H1 (cell line): ENCODE measurements around the gene TEDC1. TPM values are rescaled to one million over a fixed set of nuclear protein-coding genes. Genes with fewer than 3 reads are reported as not detected.

Experiments used
- CTCF ChIA-PET: fragments of 300-600 bp; sonication (Branson Sonifier 250); formaldehyde crosslinking; loops from one replicate; lab custom pipeline; 2021; ENCODE audit not compliant: partially characterized antibody; lab: Charles Lee
- POLR2A ChIA-PET: fragments of 300-600 bp; sonication (Branson Sonifier 250); formaldehyde crosslinking; loops from one replicate; lab custom pipeline; 2021; ENCODE audit warnings: inconsistent platforms; ENCODE audit not compliant: partially characterized antibody; lab: Charles Lee
- DNase-seq, 2 experiments: peaks; one replicate each; pipeline versions ENCODE4 v3.0.0 to v3.0.0-alpha.2; 2010 to 2022; ENCODE audit warnings: low spot score in 2 of 2, low read depth in 1 of 2, mixed read lengths in 1 of 2
- FAIRE-seq: peaks from 2 replicates; lab custom pipeline; 2011; peaks lifted over from hg19 to GRCh38; lab: Jason Lieb, UNC
- H2AFZ ChIP-seq: 2 replicates; pipeline ENCODE4 v1.8.1; 2012; ENCODE audit warnings: low read length, inconsistent platforms
- H2AK5ac ChIP-seq: 2 replicates; pipeline ENCODE4 v1.6.1; 2013; ENCODE audit warnings: low read depth, low read length
- H2BK120ac ChIP-seq: replicated peaks from 2 replicates; pipeline ENCODE3; 2013; ENCODE audit warnings: low read depth, low read length, inconsistent platforms
- H2BK12ac ChIP-seq: 2 replicates; pipeline ENCODE4 v1.6.1; 2013; ENCODE audit warnings: low read depth, low read length
- H2BK15ac ChIP-seq: 2 replicates; pipeline ENCODE4 v1.6.1; 2013; ENCODE audit warnings: low read length
- H2BK20ac ChIP-seq: 2 replicates; pipeline ENCODE4 v1.6.1; 2013; ENCODE audit warnings: low read length
- H2BK5ac ChIP-seq: 2 replicates; pipeline ENCODE4 v1.6.1; 2013; ENCODE audit warnings: low read depth, low read length
- H3K14ac ChIP-seq: 2 replicates; pipeline ENCODE4 v1.6.1; 2013; ENCODE audit warnings: inconsistent platforms; ENCODE audit not compliant: insufficient read length
- H3K18ac ChIP-seq: 2 replicates; pipeline ENCODE4 v1.6.1; 2013; ENCODE audit warnings: low read length; ENCODE audit errors: extremely low read depth
- H3K23ac ChIP-seq: 2 replicates; pipeline ENCODE4 v1.6.1; 2013; ENCODE audit warnings: inconsistent platforms; ENCODE audit not compliant: insufficient read length
- H3K23me2 ChIP-seq: 2 replicates; pipeline ENCODE4 v1.6.1; 2013; ENCODE audit warnings: low read depth, low read length
- H3K27ac ChIP-seq: 2 replicates; pipeline ENCODE4 v1.6.1; 2011; ENCODE audit warnings: low read depth, low read length, inconsistent platforms
- H3K27me3 ChIP-seq, 4 experiments: replicated peaks in 1 of 4; 1 replicate in 1 of 4; 2 replicates in 3 of 4; pipeline versions ENCODE4 v1.6.1 to v1.8.1; 2011 to 2013; ENCODE audit warnings: low read length in 3 of 4, mild to moderate bottlenecking in 3 of 4, inconsistent platforms in 2 of 4, mixed read lengths in 2 of 4, moderate library complexity in 1 of 4; ENCODE audit not compliant: control insufficient read depth in 3 of 4, insufficient read depth in 3 of 4; ENCODE audit errors: extremely low read depth in 1 of 4
- H3K36me3 ChIP-seq, 4 experiments: 2 replicates each; pipeline versions ENCODE4 v1.6.1 to v1.8.1; 2011 to 2013; ENCODE audit warnings: mild to moderate bottlenecking in 4 of 4, low read length in 3 of 4, moderate library complexity in 2 of 4, control low read depth in 1 of 4, inconsistent platforms in 1 of 4; ENCODE audit not compliant: insufficient read depth in 4 of 4, control insufficient read depth in 2 of 4
- H3K4ac ChIP-seq: replicated peaks from 2 replicates; pipeline ENCODE3; 2013; ENCODE audit warnings: low read length, low read depth, mixed read lengths, inconsistent platforms; ENCODE audit not compliant: insufficient read length
- H3K4me1 ChIP-seq, 4 experiments: replicated peaks in 1 of 4; 1 replicate in 1 of 4; 2 replicates in 3 of 4; pipeline versions ENCODE4 v1.6.1 to v1.8.1; 2011 to 2013; ENCODE audit warnings: low read length in 3 of 4, inconsistent platforms in 2 of 4, mixed read lengths in 1 of 4; ENCODE audit not compliant: insufficient read depth in 4 of 4, control insufficient read depth in 3 of 4
- H3K4me2 ChIP-seq, 2 experiments: 2 replicates each; pipeline versions ENCODE4 v1.6.1 to v1.8.1; 2011 to 2013; ENCODE audit warnings: low read depth in 2 of 2, low read length in 2 of 2, control low read depth in 1 of 2, inconsistent platforms in 1 of 2, mild to moderate bottlenecking in 1 of 2; ENCODE audit not compliant: insufficient read depth in 1 of 2
- H3K4me3 ChIP-seq, 4 experiments: fragments of 200-600, 300-600 bp in 1 of 4; sonication (generic), shearing (Covaris generic), sonication (Bioruptor Twin) in 1 of 4; 2 replicates each; pipeline versions ENCODE4 v1.5.1 to v1.8.1; 2011 to 2016; ENCODE audit warnings: low read length in 4 of 4, low read depth in 3 of 4, control low read depth in 2 of 4, inconsistent platforms in 2 of 4, mild to moderate bottlenecking in 2 of 4, mixed read lengths in 1 of 4, moderate library complexity in 1 of 4; ENCODE audit not compliant: insufficient read depth in 2 of 4; ENCODE audit errors: extremely low read depth in 1 of 4
- H3K56ac ChIP-seq: replicated peaks from 2 replicates; pipeline ENCODE3; 2013; ENCODE audit warnings: low read depth, mild to moderate bottlenecking, mixed read lengths, low read length, inconsistent platforms; ENCODE audit not compliant: insufficient read length
- H3K79me1 ChIP-seq: 2 replicates; pipeline ENCODE4 v1.6.1; 2013; ENCODE audit warnings: low read depth, low read length, control low read depth
- H3K79me2 ChIP-seq, 2 experiments: 2 replicates each; pipeline versions ENCODE4 v1.6.1 to v1.8.1; 2012 to 2013; ENCODE audit warnings: low read length in 2 of 2, mild to moderate bottlenecking in 2 of 2, inconsistent platforms in 1 of 2; ENCODE audit not compliant: insufficient read depth in 2 of 2, control insufficient read depth in 1 of 2
- H3K9ac ChIP-seq, 4 experiments: replicated peaks in 1 of 4; 1 replicate in 1 of 4; 2 replicates in 3 of 4; pipeline versions ENCODE4 v1.6.1 to v1.8.1; 2011 to 2013; ENCODE audit warnings: low read depth in 3 of 4, low read length in 3 of 4, control low read depth in 2 of 4, mild to moderate bottlenecking in 2 of 4, moderate library complexity in 2 of 4, inconsistent platforms in 1 of 4; ENCODE audit errors: extremely low read depth in 1 of 4
- H3K9me3 ChIP-seq, 2 experiments: 2 replicates each; pipeline versions ENCODE4 v1.6.1 to v1.8.1; 2012 to 2013; ENCODE audit warnings: mild to moderate bottlenecking in 2 of 2, moderate library complexity in 2 of 2, control low read depth in 1 of 2, inconsistent platforms in 1 of 2, low read depth in 1 of 2, low read length in 1 of 2, mixed read lengths in 1 of 2; ENCODE audit not compliant: insufficient read depth in 2 of 2
- H4K20me1 ChIP-seq, 2 experiments: replicated peaks in 1 of 2; 2 replicates each; pipeline versions ENCODE3 to v1.8.1; 2011 to 2013; ENCODE audit warnings: inconsistent platforms in 2 of 2, low read length in 2 of 2, mild to moderate bottlenecking in 1 of 2; ENCODE audit not compliant: insufficient read depth in 2 of 2, control insufficient read depth in 1 of 2
- H4K5ac ChIP-seq: 2 replicates; pipeline ENCODE4 v1.6.1; 2013; ENCODE audit warnings: low read length, low read depth, mixed read lengths, inconsistent platforms; ENCODE audit not compliant: insufficient read length
- H4K8ac ChIP-seq: 2 replicates; pipeline ENCODE4 v1.8.0; 2013; ENCODE audit warnings: mild to moderate bottlenecking, moderate library complexity, low read length, inconsistent platforms; ENCODE audit not compliant: insufficient read depth; ENCODE audit errors: extremely low read depth
- H4K91ac ChIP-seq: replicated peaks from 2 replicates; pipeline ENCODE3; 2013; ENCODE audit warnings: low read length, mixed read lengths, inconsistent platforms; ENCODE audit not compliant: insufficient read length
- ATF2 ChIP-seq: IDR thresholded peaks from 2 replicates; pipeline ENCODE4 v1.6.1; 2012; ENCODE audit warnings: low read length, inconsistent platforms
- BCL11A ChIP-seq, 2 experiments: IDR thresholded peaks; one replicate each; pipeline ENCODE4 v1.6.1; 2011; ENCODE audit warnings: low read depth in 2 of 2, low read length in 2 of 2, mild to moderate bottlenecking in 2 of 2
- CEBPB ChIP-seq: IDR thresholded peaks from 2 replicates; pipeline ENCODE4 v1.6.1; 2012; ENCODE audit warnings: low read depth, low read length
- E2F6 ChIP-seq: IDR thresholded peaks from 2 replicates; pipeline ENCODE4 v1.6.1; 2012; ENCODE audit warnings: inconsistent platforms
- KDM5A ChIP-seq: fragments of 200-600 bp; IDR thresholded peaks from 2 replicates; pipeline ENCODE4 v1.7.1; 2012; ENCODE audit warnings: mild to moderate bottlenecking, low read length, inconsistent platforms, mixed read lengths
- RNF2 ChIP-seq: fragments of 200-900, 300-1000 bp; sonication (generic); IDR thresholded peaks from 2 replicates; pipeline ENCODE4 v1.7.1; 2016; ENCODE audit warnings: borderline replicate concordance, low read depth, mild to moderate bottlenecking, antibody characterized with exemption, low read length; ENCODE audit not compliant: poor library complexity, severe bottlenecking; ENCODE audit errors: missing control alignments
- TAF1 ChIP-seq: IDR thresholded peaks from 2 replicates; pipeline ENCODE4 v1.6.1; 2011; ENCODE audit warnings: mild to moderate bottlenecking, low read depth, low read length
- TCF12 ChIP-seq: IDR thresholded peaks from 2 replicates; pipeline ENCODE4 v1.6.1; 2011; ENCODE audit warnings: low read depth, mild to moderate bottlenecking, low read length
- TEAD4 ChIP-seq: IDR thresholded peaks from 2 replicates; pipeline ENCODE4 v1.6.1; 2012; ENCODE audit warnings: low read depth, low read length, inconsistent platforms, mixed read lengths
- WGBS, 2 experiments: shearing (Covaris generic) in 1 of 2; methylation state at CpG; one replicate each; pipeline versions ENCODE4 v1.1.6 to v1.1.7; 2013 to 2015; ENCODE audit warnings: low lambda C conversion rate in 2 of 2, mixed read lengths in 2 of 2, inconsistent platforms in 1 of 2, low coverage in 1 of 2, missing lambda C conversion rate in 1 of 2; ENCODE audit not compliant: insufficient replicate concordance in 2 of 2, insufficient coverage in 1 of 2, insufficient read length in 1 of 2; ENCODE audit errors: extremely low coverage in 1 of 2, missing lambda C conversion rate in 1 of 2; 5-methylcytosine and 5-hydroxymethylcytosine counted together
- polyA plus RNA-seq, 7 experiments: library from polyadenylated mRNA; depleted of rRNA in 3 of 7; stranded (reverse) in 5 of 7; unstranded in 2 of 7; fragments of >200 nt in 5 of 7; fragments of 200-250 nt in 2 of 7; gene quantifications; 1 replicate in 5 of 7; 2 replicates in 1 of 7; 4 replicates in 1 of 7; pipeline versions ENCODE4 v1.2.1 to v1.2.3, GENCODE V29; 2011 to 2013; ENCODE audit warnings: missing spikeins in 2 of 7, mixed read lengths in 2 of 7
- total RNA-seq: library from RNA; stranded (reverse); fragmentation: NEBNext Ultra II Directional; extraction: Animal tissue kit (Norgen Biotek cat#: 25700); gene quantifications from 2 replicates; pipeline ENCODE4 v1.2.1, GENCODE V29; 2021

The TEDC1 gene
- total and polyA plus RNA-seq, 2 of the 8 experiments (the other 6 are each of a cell fraction or from before 2014, with no cell fraction given): 5.6 to 14.8 TPM

DNA sequence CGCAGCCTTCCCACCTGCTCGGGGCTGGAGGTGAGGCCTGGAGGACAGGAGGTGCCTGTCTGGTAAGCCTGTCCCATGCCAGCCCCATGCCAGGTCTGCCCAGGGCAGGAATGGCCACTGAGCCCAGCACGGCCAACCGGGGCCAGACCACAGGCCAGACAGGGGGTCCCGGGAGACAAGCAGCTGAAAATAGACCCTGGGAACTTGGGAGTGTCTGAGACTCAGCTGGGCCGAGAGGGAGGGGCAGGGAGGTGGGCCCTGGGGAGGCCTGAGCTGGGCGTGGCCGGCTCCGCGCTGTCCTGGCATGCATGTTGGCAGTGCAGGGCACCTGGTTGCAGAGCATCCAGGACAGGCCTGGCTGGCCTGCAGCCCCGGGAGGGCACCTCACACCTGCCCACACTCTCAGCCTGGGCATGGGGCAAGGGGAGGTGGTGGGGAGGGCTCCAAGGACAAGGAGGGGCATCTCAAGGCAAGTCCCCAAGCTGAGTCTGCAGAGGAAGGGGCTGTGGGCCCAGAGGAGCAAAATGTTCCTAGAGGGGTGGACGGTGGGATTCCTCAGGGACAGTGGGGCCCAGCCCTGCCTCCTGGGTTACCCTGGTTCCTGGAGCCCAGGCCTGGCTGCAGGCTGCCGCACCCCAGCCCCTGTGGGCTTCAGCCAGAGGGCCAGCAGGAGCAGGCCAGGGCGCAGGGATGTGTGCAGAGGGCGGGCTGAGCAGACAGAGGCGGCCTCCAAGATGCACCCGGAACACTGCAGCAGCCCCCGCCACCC, 7.6 kb upstream of the TEDC1 start:
- H2BK120ac ChIP-seq: no peak overlapping the region
- no peak overlapping the region; the same call in 1 of the 2 replicates for H4K8ac ChIP-seq
- H3K27ac ChIP-seq: no peak overlapping the region
- FAIRE-seq (no peak), DNase-seq (peak in 1 of 2 experiments; percentile 43)
- no peak overlapping the region for H3K9ac ChIP-seq
- H3K36me3 ChIP-seq: no peaks in the 10 kb centered on the region
- H3K4ac ChIP-seq: no peak overlapping the region
- H2AK5ac ChIP-seq: 0 out of 2 replicates have a peak overlapping the region, but pooled peaks have one; percentile 65
- ChIA-PET CTCF (interaction anchor here (0.8 to 5.0 kb wide), 9 partner anchors 12 to 157 kb away, joined by 3 to 70 read pairs (median 4); no protein-coding TSS in a partner anchor), POLR2A (interaction anchor here (1.1 to 1.7 kb wide), 3 partner anchors 11 to 107 kb away, joined by 3 read pairs; no protein-coding TSS in a partner anchor)
- H2BK20ac ChIP-seq: no peak overlapping the region
- H3K56ac ChIP-seq: no peak overlapping the region
- H3K4me2 ChIP-seq: no peak overlapping the region
- H2AFZ ChIP-seq: no peak overlapping the region
- H3K4me1 ChIP-seq: peaks cover 0 to 39% (median 19%) of the 10 kb centered on the region in 4 experiments; a peak in 5 of 7 replicates
- no peak overlapping the region for H2BK15ac ChIP-seq
- H3K18ac ChIP-seq: no peak overlapping the region; the same call in 1 of the 2 replicates
- peaks cover 53 to 99% (median 82%) of the 10 kb centered on the region in 4 experiments for H3K27me3 ChIP-seq
- no peaks in the 10 kb centered on the region for H3K79me2 ChIP-seq
- H2BK5ac ChIP-seq: no peak overlapping the region
- no peak overlapping the region for H3K23ac ChIP-seq
- H3K4me3 ChIP-seq: no peak overlapping the region
- H4K91ac ChIP-seq: no peak overlapping the region
- no peak overlapping the region for H3K14ac ChIP-seq
- H3K23me2 ChIP-seq: peaks cover 6% of the 10 kb centered on the region; the same call in 1 of the 2 replicates
- H3K79me1 ChIP-seq: no peaks in the 10 kb centered on the region
- no peak overlapping the region for H4K5ac ChIP-seq
- H2BK12ac ChIP-seq: peak overlapping the region; percentile 68
- no peaks in the 10 kb centered on the region for H3K9me3 ChIP-seq
- WGBS, 2 experiments: 79% methylated on average over 16 of the region's 18 CpGs; no CpG with 5 or more reads in 1 of the 2 experiments
- peaks cover 4 to 15% of the 10 kb centered on the region in 2 experiments for H4K20me1 ChIP-seq
- no peak for TF ChIP-seq RNF2
- TF ChIP-seq ATF2: no peak
- no peak for TF ChIP-seq TAF1
- no peak for TF ChIP-seq BCL11A (IDR thresholded peaks at IDR 0.05; ENCODE audit: low read depth in 2 of 2, low read length in 2 of 2)
- TF ChIP-seq E2F6: no peak
- no peak for TF ChIP-seq TEAD4
- no peak for TF ChIP-seq TCF12
- no peak for TF ChIP-seq KDM5A
- no peak for TF ChIP-seq CEBPB
